Prostate gland (tissue), 2 donors: ENCODE results near the gene ZCCHC14. TPM values are rescaled to one million over a fixed set of nuclear protein-coding genes. Genes with fewer than 3 reads are reported as not detected.

Source experiments
- DNase-seq: peaks from one replicate; pipeline ENCODE4 v3.0.0-alpha.2; 2019; ENCODE audit warnings: low spot score
- H3K27ac ChIP-seq, 2 donors: fragments of 200-600 bp; sonication (generic); 2 replicates each; pipeline ENCODE4 v1.5.1; 2017 to 2019
- H3K27me3 ChIP-seq: fragments of 200-600 bp; sonication (generic); replicated peaks from 2 replicates; pipeline ENCODE4 v1.5.1; 2019; ENCODE audit not compliant: insufficient read depth
- H3K36me3 ChIP-seq, 2 donors: fragments of 200-600 bp; sonication (generic); 1 replicate in 1 of 2; 2 replicates in 1 of 2; pipeline versions ENCODE4 v1.5.1 to v1.8.1; 2017 to 2019
- H3K4me1 ChIP-seq: fragments of 200-600 bp; sonication (generic); replicated peaks from 2 replicates; pipeline ENCODE4 v1.5.1; 2019
- H3K4me3 ChIP-seq, 2 donors: fragments of 200-600 bp; sonication (generic); 2 replicates each; pipeline ENCODE4 v1.5.1; 2017 to 2019
- H3K9me3 ChIP-seq: fragments of 200-600 bp; sonication (generic); 2 replicates; pipeline ENCODE4 v1.5.1; 2017
- CTCF ChIP-seq, 4 experiments: fragments of 200-600 bp in 2 of 4; fragments of 450-650 bp in 2 of 4; sonication (generic) in 2 of 4; IDR thresholded peaks; 1 replicate in 3 of 4; 2 replicates in 1 of 4; pipeline ENCODE4 v1.5.1; 2016 to 2019; ENCODE audit warnings: antibody characterized with exemption in 4 of 4, mild to moderate bottlenecking in 2 of 4, moderate library complexity in 2 of 4
- POLR2A ChIP-seq: fragments of 450-650 bp; IDR thresholded peaks from one replicate; pipeline ENCODE4 v1.6.1; 2016; ENCODE audit warnings: antibody characterized with exemption, mild to moderate bottlenecking
- POLR2AphosphoS5 ChIP-seq: sonication (generic); formaldehyde crosslinking; IDR thresholded peaks from one replicate; pipeline ENCODE4 v1.6.1; 2017; ENCODE audit warnings: antibody characterized with exemption
- WGBS: methylation state at CpG from one replicate; pipeline ENCODE4 v1.1.5; 2018; 5-methylcytosine and 5-hydroxymethylcytosine counted together
- intact Hi-C: fragments of 100-400 bp; cut with DNase I; formaldehyde crosslinking; loops from one replicate; pipeline ENCODE4 v1.14.2; 2022
- total RNA-seq, 2 donors: library from RNA; depleted of rRNA; stranded (reverse); fragments of >200 nt; gene quantifications; one replicate each; pipeline ENCODE4 v1.1.0, GENCODE V29; 2016

Gene ZCCHC14
- total RNA-seq, 2 donors from 2014 or later, result 14.9 to 55.7 TPM

GRCh38 chr16:87528690-87529579, 36.1 kb upstream of the ZCCHC14 start:
- intact Hi-C loops, result no loop called here
- DNase-seq, result no peak
- H3K36me3 ChIP-seq, result no peaks in the 10 kb centered on the region
- H3K4me1 ChIP-seq, result no peaks in the 10 kb centered on the region
- H3K4me3 ChIP-seq, result no peak overlapping the region
- TF ChIP-seq POLR2AphosphoS5 (no peak), CTCF (IDR thresholded peaks at IDR 0.05) (no peak), POLR2A (no peak)
- no peaks in the 10 kb centered on the region for H3K27me3 ChIP-seq
- H3K9me3 ChIP-seq, result no peaks in the 10 kb centered on the region
- WGBS, result 77% methylated on average over 10 of the region's 10 CpGs
- no peak overlapping the region for H3K27ac ChIP-seq

- Histone ChIP-seq H3K4me3 (no peak overlapping the region), H3K27me3 (no peaks in the 10 kb centered on the region), H3K27ac (no peak overlapping the region), H3K9me3 (no peaks in the 10 kb centered on the region), H3K4me1 (no peaks in the 10 kb centered on the region), H3K36me3 (no peaks in the 10 kb centered on the region)
- 86% methylated on average over 11 of the region's 11 CpGs for WGBS
- no peak for TF ChIP-seq POLR2AphosphoS5
- TF ChIP-seq CTCF (IDR thresholded peaks at IDR 0.05), result no peak
- TF ChIP-seq POLR2A, result no peak
- intact Hi-C loops, result no loop called here
- no peak for DNase-seq
These were observed 34.4 kb upstream of the ZCCHC14 start for GRCh38 chr16:87527055-87527724.

GRCh38 chr16:87526238-87526947, 33.6 kb upstream of the ZCCHC14 start:
- H3K4me3 ChIP-seq, result no peak overlapping the region
- 92% methylated on average over 6 of the region's 6 CpGs for WGBS
- no peak for DNase-seq
- TF ChIP-seq CTCF (IDR thresholded peaks at IDR 0.05), result no peak
- no peaks in the 10 kb centered on the region for H3K9me3 ChIP-seq
- H3K4me1 ChIP-seq, result no peaks in the 10 kb centered on the region
- intact Hi-C loops, result no loop called here
- H3K36me3 ChIP-seq, result no peaks in the 10 kb centered on the region
- no peak overlapping the region for H3K27ac ChIP-seq
- no peaks in the 10 kb centered on the region for H3K27me3 ChIP-seq

GRCh38 chr16:87525352-87525751, 32.5 kb upstream of the ZCCHC14 start:
- intact Hi-C loops, result no loop called here
- Histone ChIP-seq H3K36me3 (no peaks in the 10 kb centered on the region), H3K9me3 (no peaks in the 10 kb centered on the region), H3K4me1 (no peaks in the 10 kb centered on the region), H3K4me3 (no peak overlapping the region), H3K27ac (no peak overlapping the region), H3K27me3 (no peaks in the 10 kb centered on the region)
- no peak for DNase-seq
- TF ChIP-seq POLR2AphosphoS5 (no peak), CTCF (IDR thresholded peaks at IDR 0.05) (no peak), POLR2A (no peak)
- WGBS, result 51% methylated on average over 4 of the region's 4 CpGs
